Activated T-helper 9 cell treated with anti-CD3 and anti-CD28 coated beads, Interleukin-2, amount 50 U/mL, for 16 hours (primary cell): ENCODE data around the gene FOXL1.
"Not testable (repeated sequence)": the region's sequence is repeated elsewhere in the genome, so short reads cannot be mapped to it uniquely, and the experiment has no call there.

Experiments used
- DNase-seq: peaks from one replicate; pipeline ENCODE4 v3.0.0-alpha.2; 2020; ENCODE audit warnings: low read depth

FOXL1 gene

GRCh38 chr16:86581458-86581857 lies 3.1 kb downstream of the FOXL1 start:
- no peak for DNase-seq

- no peak for DNase-seq
Measured at GRCh38 chr16:86584071-86584685, 5.8 kb downstream of the FOXL1 start.

- no peak for DNase-seq
Measured at GRCh38 chr16:86584726-86585721, 6.7 kb downstream of the FOXL1 start.

GRCh38 chr16:86585821-86586611 lies 7.7 kb downstream of the FOXL1 start:
- DNase-seq = no peak

GRCh38 chr16:86587487-86587886 lies 9.1 kb downstream of the FOXL1 start:
- no peak for DNase-seq

GRCh38 chr16:86587955-86588354 lies 9.6 kb downstream of the FOXL1 start:
- DNase-seq = not testable (repeated sequence)

- DNase-seq = no peak
Measured at GRCh38 chr16:86590501-86591144, 12.3 kb downstream of the FOXL1 start.

- DNase-seq = no peak
Measured at GRCh38 chr16:86591270-86591669, 12.9 kb downstream of the FOXL1 start.

- no peak for DNase-seq
Measured at GRCh38 chr16:86593913-86594620, 15.7 kb downstream of the FOXL1 start.

GRCh38 chr16:86594721-86595120 lies 16.4 kb downstream of the FOXL1 start:
- no peak for DNase-seq

GRCh38 chr16:86595983-86596605 lies 17.7 kb downstream of the FOXL1 start:
- DNase-seq = no peak

GRCh38 chr16:86597126-86597879 lies 19.0 kb downstream of the FOXL1 start:
- DNase-seq = no peak

- no peak for DNase-seq
Measured at GRCh38 chr16:86597880-86598606, 19.7 kb downstream of the FOXL1 start.

GRCh38 chr16:86598607-86599565 lies 20.5 kb downstream of the FOXL1 start:
- DNase-seq = no peak

GRCh38 chr16:86601356-86601755 lies 23.0 kb downstream of the FOXL1 start:
- no peak for DNase-seq

GRCh38 chr16:86602521-86602920 lies 24.2 kb downstream of the FOXL1 start:
- no peak for DNase-seq

GRCh38 chr16:86604436-86605193 lies 26.3 kb downstream of the FOXL1 start:
- peak; percentile 20 for DNase-seq
